SH-SY5Y (cell line): ENCODE results near the gene NR5A2.

Source experiments
- GATA2 ChIP-seq: IDR thresholded peaks from 2 replicates; pipeline ENCODE4 v1.6.1; 2011; ENCODE audit warnings: mild to moderate bottlenecking, low read depth, low read length
- GATA3 ChIP-seq: IDR thresholded peaks from 2 replicates; pipeline ENCODE4 v1.6.1; 2011; ENCODE audit warnings: low read depth, mild to moderate bottlenecking, low read length, moderate library complexity

GRCh38 chr1:200180821-200181220 is 153.3 kb downstream of the NR5A2 start:
- TF ChIP-seq GATA3 (no peak), GATA2 (no peak)
